ENCODE data around the gene CPEB2. TPM values are rescaled to one million over a fixed set of nuclear protein-coding genes. Genes with fewer than 3 reads are reported as not detected.

The CPEB2 gene
- total and polyA plus RNA-seq, 10 of the 15 experiments (the other 5 are each of a cell fraction or from before 2014, with no cell fraction given): 0.73 to 8.3 (median 3.7) TPM

GRCh38 chr4:15007201-15007600, 4.9 kb downstream of the CPEB2 start (continued):
- TF ChIP-seq EZH2 (IDR thresholded peaks at IDR 0.05; ENCODE audit: borderline replicate concordance, control insufficient read depth, low read depth, low read length): no peak

- peaks cover 4% of the 10 kb centered on the region for H3K4me1 ChIP-seq (ENCODE audit: control insufficient read depth, insufficient read depth, low read length)
- no peaks in the 10 kb centered on the region for H4K20me1 ChIP-seq (ENCODE audit: control insufficient read depth, insufficient read depth)
- no TSS peak for BruUV-seq (replicated peaks)
- ATAC-seq (peak; percentile 12), DNase-seq (ENCODE audit: low read depth, low spot score) (no peak), FAIRE-seq (no peak)
- no peaks in the 10 kb centered on the region for H3K27me3 ChIP-seq (replicated peaks in 1 of 2; ENCODE audit: control insufficient read depth in 2 of 2, insufficient read depth in 2 of 2, low read length in 1 of 2)
- TF ChIP-seq CBFB (IDR thresholded peaks at IDR 0.05; ENCODE audit: low read depth) (no peak), JUNB (IDR thresholded peaks at IDR 0.05) (no peak), TCF3 (IDR thresholded peaks at IDR 0.05; ENCODE audit: borderline replicate concordance, insufficient read depth, low read depth, low read length) (no peak), NFYB (IDR thresholded peaks at IDR 0.05; ENCODE audit: insufficient read depth, low read depth, low read length) (no peak), ZBTB33 (IDR thresholded peaks at IDR 0.05) (no peak)
- POLR2A ChIA-PET: interaction anchor here (0.6 to 0.7 kb wide), 2 partner anchors 8 to 47 kb away, joined by 5 to 6 read pairs; no protein-coding TSS in a partner anchor
- H3K9me3 ChIP-seq (replicated peaks; ENCODE audit: control insufficient read depth, insufficient read depth, low read length): no peaks in the 10 kb centered on the region
- H3K4me2 ChIP-seq (ENCODE audit: control insufficient read depth, insufficient read depth): no peak overlapping the region
- peaks cover 0 to 13% of the 10 kb centered on the region in 2 experiments; a peak in 1 of 4 replicates for H3K36me3 ChIP-seq (ENCODE audit: control insufficient read depth in 2 of 2, insufficient read depth in 2 of 2, low read length in 1 of 2)
- no peak overlapping the region for H3K27ac ChIP-seq (ENCODE audit: control insufficient read depth, insufficient read depth)
- intact Hi-C loops (cut with micrococcal nuclease; ENCODE audit: unreplicated experiment) (no loop called here), in situ Hi-C loops (cut with MboI) (loop anchor here (25.0 kb wide), 1 partner anchor 848 kb away; no protein-coding TSS in a partner anchor)
- CTCF ChIA-PET: interaction anchor here (0.9 to 1.6 kb wide), 4 partner anchors 10 to 1356 kb away, joined by 3 to 4 read pairs (median 3); no protein-coding TSS in a partner anchor
- peak overlapping the region; percentile 7; the same call in 1 of the 2 replicates for H3K4me3 ChIP-seq
- H3K9ac ChIP-seq (ENCODE audit: control insufficient read depth, insufficient read depth, low read length): no peak overlapping the region
- RAD21 ChIA-PET (ENCODE audit: unreplicated experiment): interaction anchor here (1.4 kb wide), 1 partner anchor 11 kb away, joined by 8 read pairs; no protein-coding TSS in a partner anchor
- SMC1A ChIA-PET (ENCODE audit: uncharacterized antibody, unreplicated experiment): interaction anchor here (0.8 to 7.9 kb wide), 6 partner anchors 8 to 133 kb away, joined by 3 to 43 read pairs (median 6); no protein-coding TSS in a partner anchor
- no peak overlapping the region for H2AFZ ChIP-seq (ENCODE audit: control insufficient read depth, low read depth, low read length)
- peaks cover 68% of the 10 kb centered on the region for H3K79me2 ChIP-seq (ENCODE audit: control insufficient read depth, insufficient read depth, low read length)
These were observed 7.8 kb downstream of the CPEB2 start for GRCh38 chr4:15010038-15010585.

Measured in GM12878 (cell line).